Mononuclear cell (primary cell): ENCODE results near the gene ANKS3. TPM values are rescaled to one million over a fixed set of nuclear protein-coding genes. Genes with fewer than 3 reads are reported as not detected.
"Not testable (repeated sequence)": the region's sequence is repeated elsewhere in the genome, so short reads cannot be mapped to it uniquely, and the experiment has no call there.

Source experiments
- H3K27me3 ChIP-seq: 2 replicates; pipeline ENCODE4 v1.6.0; 2011; ENCODE audit warnings: low read length, control low read depth; ENCODE audit not compliant: insufficient read depth
- H3K4me1 ChIP-seq: 2 replicates; pipeline ENCODE4 v1.5.1; 2011; ENCODE audit warnings: mild to moderate bottlenecking, low read length, control low read depth; ENCODE audit not compliant: insufficient read depth
- H3K4me3 ChIP-seq: 2 replicates; pipeline ENCODE4 v1.5.1; 2011; ENCODE audit warnings: mild to moderate bottlenecking, low read length, moderate library complexity
- H3K9me3 ChIP-seq: 2 replicates; pipeline ENCODE4 v1.5.1; 2011; ENCODE audit warnings: low read depth, mild to moderate bottlenecking, control low read depth, low read length
- total RNA-seq: library from RNA; depleted of rRNA; stranded (reverse); fragments of >200 nt; gene quantifications from one replicate; pipeline ENCODE4 v1.2.3, GENCODE V29; 2012

ANKS3 gene
- total RNA-seq, 1 donor, result 3.8 TPM

- no peaks in the 10 kb centered on the region for H3K9me3 ChIP-seq
- H3K4me3 ChIP-seq, result no peak overlapping the region
- H3K27me3 ChIP-seq, result no peaks in the 10 kb centered on the region
- H3K4me1 ChIP-seq, result peaks cover 12% of the 10 kb centered on the region
Measured at GRCh38 chr16:4652561-4652960, 81.5 kb downstream of the ANKS3 start.

- Histone ChIP-seq H3K4me3 (no peak overlapping the region), H3K9me3 (no peaks in the 10 kb centered on the region), H3K27me3 (no peaks in the 10 kb centered on the region), H3K4me1 (peaks cover 15% of the 10 kb centered on the region)
Measured at GRCh38 chr16:4651827-4652226, 82.2 kb downstream of the ANKS3 start.

DNA sequence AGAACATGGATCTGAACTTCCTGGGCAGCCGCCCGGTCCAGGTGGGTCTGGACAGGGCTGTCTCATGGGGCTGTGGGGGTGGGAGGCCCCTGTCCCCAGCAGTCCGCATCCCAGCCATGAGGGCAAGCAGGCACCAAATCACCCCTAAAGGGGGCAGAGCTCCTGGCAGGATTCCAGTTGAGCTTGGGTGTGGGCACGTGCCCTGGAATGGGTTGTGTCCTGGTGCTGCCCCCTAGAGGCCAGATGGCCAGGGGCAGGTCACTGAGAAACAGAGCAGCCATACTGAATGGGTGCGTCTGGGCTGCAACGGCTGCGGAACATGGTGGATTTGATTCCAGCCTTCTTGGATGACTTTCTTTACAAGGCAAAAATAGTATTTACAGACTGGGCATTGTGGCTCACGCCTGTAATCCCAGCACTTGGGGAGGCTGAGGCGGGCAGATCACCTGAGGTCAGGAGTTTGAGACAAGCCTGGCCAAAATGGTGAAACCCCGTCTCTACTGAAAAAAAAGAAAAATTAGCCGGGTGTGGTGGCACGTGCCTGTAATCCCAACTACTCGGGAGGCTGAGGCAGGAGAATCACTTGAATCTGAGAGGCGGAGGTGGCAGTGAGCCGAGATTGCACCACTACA lies 83.5 kb downstream of the ANKS3 start:
- H3K4me3 ChIP-seq, H3K27me3 ChIP-seq, H3K9me3 ChIP-seq: not testable (repeated sequence)
- H3K4me1 ChIP-seq, result peaks cover 18% of the 10 kb centered on the region

- Histone ChIP-seq H3K9me3 (no peaks in the 10 kb centered on the region), H3K4me1 (peaks cover 18% of the 10 kb centered on the region), H3K27me3 (no peaks in the 10 kb centered on the region)
Measured at GRCh38 chr16:4649744-4650442, 84.2 kb downstream of the ANKS3 start.

GRCh38 chr16:4648917-4649316 lies 85.2 kb downstream of the ANKS3 start:
- Histone ChIP-seq H3K4me3 (no peak overlapping the region), H3K27me3 (no peaks in the 10 kb centered on the region), H3K9me3 (no peaks in the 10 kb centered on the region), H3K4me1 (peaks cover 18% of the 10 kb centered on the region)

More at GRCh38 chr16:4649744-4650442, 84.2 kb downstream of the ANKS3 start:
- no peak overlapping the region for H3K4me3 ChIP-seq

GRCh38 chr16:4647644-4647980 lies 86.5 kb downstream of the ANKS3 start:
- Histone ChIP-seq H3K27me3 (no peaks in the 10 kb centered on the region), H3K4me1 (peaks cover 20% of the 10 kb centered on the region), H3K9me3 (no peaks in the 10 kb centered on the region), H3K4me3 (no peak overlapping the region)

DNA sequence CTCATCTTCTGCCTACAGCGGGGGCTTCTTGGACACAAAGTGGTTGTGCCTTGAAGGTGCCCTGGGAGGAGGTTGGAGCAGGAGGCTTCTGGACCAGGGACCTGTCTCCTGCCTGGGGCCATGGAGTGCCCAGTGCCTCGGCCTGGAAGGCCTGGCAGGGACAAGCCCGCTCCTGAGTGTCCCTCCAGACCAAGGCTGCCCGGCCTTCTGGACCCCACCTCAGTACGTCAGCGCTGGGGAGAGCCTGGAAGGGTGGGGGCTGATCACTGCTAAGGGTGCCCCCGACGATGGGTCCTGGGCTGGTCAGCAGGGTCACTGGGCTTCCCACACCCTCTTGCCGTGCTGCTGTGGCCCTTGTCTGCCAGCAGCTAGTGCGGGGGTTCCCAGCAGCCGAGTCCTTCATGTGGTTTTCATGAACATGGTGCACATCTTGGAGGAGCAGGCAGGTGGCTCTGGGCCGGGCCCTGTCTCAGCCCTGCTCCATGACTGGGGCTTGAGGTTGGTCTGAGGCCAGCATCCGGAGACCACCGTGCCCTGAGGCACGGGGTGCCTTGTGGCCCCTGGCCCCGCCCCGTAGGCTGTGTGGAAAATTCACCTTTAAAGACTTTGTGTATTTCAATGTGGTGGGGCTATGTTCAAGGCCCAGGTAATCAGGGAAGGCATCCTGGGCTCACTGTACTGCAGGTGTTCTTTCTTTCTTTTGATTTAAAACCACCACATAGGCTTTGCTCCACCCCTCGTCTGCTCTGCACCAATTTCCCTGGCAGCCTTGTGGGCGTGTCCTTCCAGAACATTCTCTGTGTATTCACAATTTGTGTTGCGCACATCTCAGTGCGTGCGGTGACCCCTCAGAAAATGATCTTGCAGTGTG lies 87.1 kb downstream of the ANKS3 start:
- Histone ChIP-seq H3K4me1 (peaks cover 26% of the 10 kb centered on the region), H3K9me3 (no peaks in the 10 kb centered on the region)

More for the DNA sequence above, 87.1 kb downstream of the ANKS3 start:
- H3K4me3 ChIP-seq, result no peak overlapping the region
- H3K27me3 ChIP-seq, result no peaks in the 10 kb centered on the region

Other genes starting within 250 kb of the ANKS3 start
- gene CDIP1, start 195.5 kb downstream of the ANKS3 start, total RNA-seq, result 8.0 TPM
- 0.42 TPM for gene C16orf96, start 177.9 kb downstream of the ANKS3 start, total RNA-seq
- gene UBALD1, start 119.4 kb downstream of the ANKS3 start, total RNA-seq, result 7.9 TPM
- 40.8 TPM for gene MGRN1, start 109.4 kb downstream of the ANKS3 start, total RNA-seq
- 28.0 TPM for gene NUDT16L1, start 40.7 kb downstream of the ANKS3 start, total RNA-seq
- not detected for gene DNAAF8, start 266 bp upstream of the ANKS3 start, total RNA-seq
- 7.7 TPM for gene ZNF500, start 32.9 kb upstream of the ANKS3 start, total RNA-seq
- not detected for gene SEPTIN12, start 54.1 kb upstream of the ANKS3 start, total RNA-seq
- gene SMIM22, start 61.1 kb upstream of the ANKS3 start, total RNA-seq, result not detected
- 19.3 TPM for gene ROGDI, start 68.4 kb upstream of the ANKS3 start, total RNA-seq
- 49.7 TPM for gene GLYR1, start 113.0 kb upstream of the ANKS3 start, total RNA-seq
- gene UBN1, start 113.2 kb upstream of the ANKS3 start, total RNA-seq, result 47.1 TPM
- gene PPL, start 202.9 kb upstream of the ANKS3 start, total RNA-seq, result not detected
- 1.6 TPM for gene SEC14L5, start 224.1 kb upstream of the ANKS3 start, total RNA-seq